ENCODE data around the gene DDX51. TPM values are rescaled to one million over a fixed set of nuclear protein-coding genes. Genes with fewer than 3 reads are reported as not detected.

DDX51 gene
- total and polyA plus RNA-seq, 2 of the 13 experiments (the other 11 are each of a cell fraction or from before 2014, with no cell fraction given), result 10.1 TPM

GRCh38 chr12:132187646-132188450 is 43.7 kb upstream of the DDX51 start:
- H3K36me3 ChIP-seq (replicated peaks in 1 of 2; ENCODE audit: control insufficient read depth in 1 of 2, insufficient read depth in 2 of 2, low read length in 2 of 2), result no peaks in the 10 kb centered on the region
- no peak overlapping the region for H3K27ac ChIP-seq (ENCODE audit: extremely low read length, insufficient read depth, low read length)
- ChIA-PET CTCF (ENCODE audit: low intra/inter-chr PET ratio, low total read pairs) (no interaction called here), POLR2A (no interaction called here)
- BruUV-seq (replicated peaks), result no TSS peak
- intact Hi-C loops (cut with micrococcal nuclease; ENCODE audit: unreplicated experiment), result no loop called here
- ATAC-seq (no peak), DNase-seq (ENCODE audit: low spot score) (no peak), FAIRE-seq (no peak)
- TF ChIP-seq EZH2 (conservative IDR thresholded peaks at IDR 0.05; ENCODE audit: low read depth, low read length) (0 out of 2 replicates have a peak, but pooled peaks have one; percentile 55), ZFP36L1 (CRISPR knock-in tag; IDR thresholded peaks at IDR 0.05) (no peak)
- H3K4me2 ChIP-seq (ENCODE audit: low read depth, low read length), result no peak overlapping the region
- no peaks in the 10 kb centered on the region for H4K20me1 ChIP-seq (ENCODE audit: insufficient read depth, low read length)
- H2AFZ ChIP-seq (ENCODE audit: low read length), result no peak overlapping the region
- H3K27me3 ChIP-seq (ENCODE audit: control insufficient read depth in 1 of 2, insufficient read depth in 2 of 2, low read length in 2 of 2), result peaks cover 21 to 91% of the 10 kb centered on the region in 2 experiments
- H3K79me2 ChIP-seq (ENCODE audit: insufficient read depth, low read length), result no peaks in the 10 kb centered on the region
- H3K4me3 ChIP-seq (replicated peaks in 1 of 3; ENCODE audit: insufficient read depth in 1 of 3, low read depth in 2 of 3, low read length in 3 of 3), result no peak overlapping the region
- H3K9me3 ChIP-seq (ENCODE audit: low read length), result no peaks in the 10 kb centered on the region
- WGBS (ENCODE audit: low lambda C conversion rate), result 27% methylated on average over 19 of the region's 35 CpGs
- in situ Hi-C loops (cut with HindIII; ENCODE audit: extremely low pct_ligation_motif_present, low pct_unique_long_range_greater_than_20kb), result no loop called here
- H3K4me1 ChIP-seq (ENCODE audit: insufficient read depth, low read length), result no peaks in the 10 kb centered on the region
- no peak overlapping the region for H3K9ac ChIP-seq (ENCODE audit: insufficient read depth, low read depth, low read length)

- H3K36me3 ChIP-seq (replicated peaks in 1 of 2; ENCODE audit: control insufficient read depth in 1 of 2, insufficient read depth in 2 of 2, low read length in 2 of 2), result no peaks in the 10 kb centered on the region
- CTCF ChIA-PET (ENCODE audit: low intra/inter-chr PET ratio, low total read pairs), result no interaction called here
- H3K9ac ChIP-seq (ENCODE audit: insufficient read depth, low read depth, low read length), result no peak overlapping the region
- no peak overlapping the region for H2AFZ ChIP-seq (ENCODE audit: low read length)
- H3K4me2 ChIP-seq (ENCODE audit: low read depth, low read length), result no peak overlapping the region
- no peaks in the 10 kb centered on the region for H3K9me3 ChIP-seq (ENCODE audit: low read length)
- WGBS (ENCODE audit: low lambda C conversion rate), result 13% methylated on average over 25 of the region's 39 CpGs
- H3K4me1 ChIP-seq (ENCODE audit: insufficient read depth, low read length), result no peaks in the 10 kb centered on the region
- BruUV-seq (replicated peaks), result no TSS peak
- H3K27ac ChIP-seq (ENCODE audit: extremely low read length, insufficient read depth, low read length), result no peak overlapping the region
- no peaks in the 10 kb centered on the region for H3K79me2 ChIP-seq (ENCODE audit: insufficient read depth, low read length)
- no peak for DNase-seq (ENCODE audit: low spot score)
- intact Hi-C loops (cut with micrococcal nuclease; ENCODE audit: unreplicated experiment), result no loop called here
- 0 out of 2 replicates have a peak, but pooled peaks have one; percentile 75 for TF ChIP-seq EZH2 (conservative IDR thresholded peaks at IDR 0.05; ENCODE audit: low read depth, low read length)
- TF ChIP-seq PRDM10 (CRISPR knock-in tag; IDR thresholded peaks at IDR 0.05; ENCODE audit: low read depth), result no peak
- ATAC-seq, result no peak
- in situ Hi-C loops (cut with HindIII; ENCODE audit: extremely low pct_ligation_motif_present, low pct_unique_long_range_greater_than_20kb), result no loop called here
- H3K27me3 ChIP-seq (ENCODE audit: control insufficient read depth in 1 of 2, insufficient read depth in 2 of 2, low read length in 2 of 2), result peaks cover 19 to 91% of the 10 kb centered on the region in 2 experiments
- POLR2A ChIA-PET, result no interaction called here
- H4K20me1 ChIP-seq (ENCODE audit: insufficient read depth, low read length), result no peaks in the 10 kb centered on the region; the same call in 1 of the 2 replicates
- FAIRE-seq, result no peak
- no peak overlapping the region for H3K4me3 ChIP-seq (replicated peaks in 1 of 3; ENCODE audit: insufficient read depth in 1 of 3, low read depth in 2 of 3, low read length in 3 of 3)
These were observed 42.9 kb upstream of the DDX51 start for GRCh38 chr12:132186857-132187620.
